PC-9 (cell line): ENCODE results near the gene KCNJ18.
"Not testable (repeated sequence)": the region's sequence is repeated elsewhere in the genome, so short reads cannot be mapped to it uniquely, and the experiment has no call there.

Experiments
- EZH2 ChIP-seq: fragments of 200-600 bp; sonication (generic); IDR thresholded peaks from 2 replicates; pipeline ENCODE4 v1.8.0; 2017; ENCODE audit warnings: antibody characterized with exemption, low read depth
- TF ChIP-seq, protein P1 (sequence below): fragments of 200-600 bp; sonication (generic); conservative IDR thresholded peaks from 2 replicates; pipeline ENCODE4 v1.6.1; 2017; ENCODE audit warnings: mixed run types, antibody characterized with exemption, mild to moderate bottlenecking, moderate library complexity

DNA sequence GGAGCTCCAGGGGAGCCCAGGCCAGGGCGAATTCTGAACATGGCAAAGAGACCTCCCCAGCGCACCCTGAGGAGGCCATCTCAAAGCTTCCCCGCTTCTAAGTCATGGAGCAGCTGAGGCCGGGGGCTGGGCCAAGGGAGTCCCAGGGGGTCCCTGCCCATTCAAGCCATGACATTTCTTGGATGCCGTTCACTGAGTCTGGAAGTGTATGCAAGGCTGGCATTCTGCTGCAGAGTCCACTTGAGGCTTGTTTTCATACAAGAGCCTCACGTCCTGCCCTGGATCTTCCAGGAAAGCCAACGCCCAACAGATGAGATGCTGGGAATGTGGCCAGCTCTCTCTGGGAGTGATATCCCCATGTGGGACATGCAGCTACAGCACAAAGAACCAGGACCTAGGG, 48.5 kb downstream of the KCNJ18 start:
- TF ChIP-seq, protein P1, sequence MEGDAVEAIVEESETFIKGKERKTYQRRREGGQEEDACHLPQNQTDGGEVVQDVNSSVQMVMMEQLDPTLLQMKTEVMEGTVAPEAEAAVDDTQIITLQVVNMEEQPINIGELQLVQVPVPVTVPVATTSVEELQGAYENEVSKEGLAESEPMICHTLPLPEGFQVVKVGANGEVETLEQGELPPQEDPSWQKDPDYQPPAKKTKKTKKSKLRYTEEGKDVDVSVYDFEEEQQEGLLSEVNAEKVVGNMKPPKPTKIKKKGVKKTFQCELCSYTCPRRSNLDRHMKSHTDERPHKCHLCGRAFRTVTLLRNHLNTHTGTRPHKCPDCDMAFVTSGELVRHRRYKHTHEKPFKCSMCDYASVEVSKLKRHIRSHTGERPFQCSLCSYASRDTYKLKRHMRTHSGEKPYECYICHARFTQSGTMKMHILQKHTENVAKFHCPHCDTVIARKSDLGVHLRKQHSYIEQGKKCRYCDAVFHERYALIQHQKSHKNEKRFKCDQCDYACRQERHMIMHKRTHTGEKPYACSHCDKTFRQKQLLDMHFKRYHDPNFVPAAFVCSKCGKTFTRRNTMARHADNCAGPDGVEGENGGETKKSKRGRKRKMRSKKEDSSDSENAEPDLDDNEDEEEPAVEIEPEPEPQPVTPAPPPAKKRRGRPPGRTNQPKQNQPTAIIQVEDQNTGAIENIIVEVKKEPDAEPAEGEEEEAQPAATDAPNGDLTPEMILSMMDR = not testable (repeated sequence)
- TF ChIP-seq EZH2 = not testable (repeated sequence)
